HCT116 (cell line): ENCODE data around the gene ALB. TPM values are rescaled to one million over a fixed set of nuclear protein-coding genes. Genes with fewer than 3 reads are reported as not detected.

Experiments
- ATAC-seq: fragments of 200-7000 bp; cut with Tn5 transposase; 2 replicates; pipeline ENCODE4 v1.9.1; 2020; ENCODE audit warnings: mild to moderate bottlenecking, moderate library complexity
- BruUV-seq: library from RNA; stranded (reverse); fragments of 400-500 nt; replicated peaks from 2 replicates; lab custom pipeline; 2021; lab: Mats Ljungman, UMichigan
- CTCF ChIA-PET: fragments of 300-600 bp; sonication (Branson Sonifier 250); formaldehyde crosslinking; loops from one replicate; lab custom pipeline; 2021; ENCODE audit warnings: antibody characterized with exemption; lab: Charles Lee
- POLR2A ChIA-PET: fragments of 300-600, 350-600 bp; sonication (Branson Sonifier 250); formaldehyde crosslinking; loops from one replicate; lab custom pipeline; 2021; ENCODE audit warnings: antibody characterized with exemption; lab: Charles Lee
- RAD21 ChIA-PET, 2 experiments: fragments of 300-600 bp; sonication (Branson Sonifier 250); formaldehyde crosslinking; loops; one replicate each; lab custom pipeline; 2023; ENCODE audit warnings: low total read pairs in 2 of 2; ENCODE audit not compliant: uncharacterized antibody in 2 of 2, unreplicated experiment in 2 of 2, low non-redundant PET in 1 of 2; lab: Charles Lee
- DNase-seq: peaks from one replicate; pipeline ENCODE4 v3.0.0-alpha.2; 2010; ENCODE audit warnings: low read depth, low spot score
- H2AFZ ChIP-seq: fragments of 200-600 bp; shearing (Covaris generic), sonication (generic); 2 replicates; pipeline ENCODE4 v1.6.1; 2017; ENCODE audit warnings: low read depth, mixed run types, mixed read lengths, antibody characterized with exemption, low read length; ENCODE audit not compliant: poor library complexity, severe bottlenecking
- H3K27ac ChIP-seq: 2 replicates; pipeline ENCODE4 v1.5.1; 2012; ENCODE audit warnings: low read depth, low read length
- H3K27me3 ChIP-seq: fragments of 200-600 bp; sonication (generic); 2 replicates; pipeline ENCODE4 v1.6.1; 2016; ENCODE audit warnings: mixed run types, low read length, mixed read lengths; ENCODE audit not compliant: insufficient read depth
- H3K36me3 ChIP-seq, 2 experiments: fragments of 200-500 bp in 1 of 2; fragments of 200-600 bp in 1 of 2; sonication (Bioruptor generic) in 1 of 2; sonication (generic) in 1 of 2; 2 replicates each; pipeline versions ENCODE4 v1.5.1 to v1.6.1; 2014 to 2016; ENCODE audit warnings: low read length in 2 of 2, inconsistent platforms in 1 of 2, mixed read lengths in 1 of 2, mixed run types in 1 of 2; ENCODE audit not compliant: insufficient read depth in 2 of 2, control insufficient read depth in 1 of 2
- H3K4me1 ChIP-seq, 2 experiments: fragments of 200-600 bp in 1 of 2; sonication (generic) in 1 of 2; 2 replicates each; pipeline versions ENCODE4 v1.5.1 to v1.6.1; 2012 to 2017; ENCODE audit warnings: low read length in 2 of 2, inconsistent platforms in 1 of 2, mild to moderate bottlenecking in 1 of 2, mixed read lengths in 1 of 2, mixed run types in 1 of 2, moderate library complexity in 1 of 2; ENCODE audit not compliant: insufficient read depth in 2 of 2, control insufficient read depth in 1 of 2
- H3K4me2 ChIP-seq: fragments of 200-600 bp; sonication (generic); 2 replicates; pipeline ENCODE4 v1.6.1; 2017; ENCODE audit warnings: mixed run types, low read length, mixed read lengths
- H3K4me3 ChIP-seq, 2 experiments: fragments of 200-600 bp in 1 of 2; sonication (generic) in 1 of 2; replicated peaks in 1 of 2; 2 replicates each; pipeline ENCODE4 v1.5.1; 2011 to 2016; ENCODE audit warnings: low read length in 2 of 2, control low read depth in 1 of 2, low read depth in 1 of 2, mild to moderate bottlenecking in 1 of 2, mixed read lengths in 1 of 2, mixed run types in 1 of 2
- H3K79me2 ChIP-seq: fragments of 200-600 bp; sonication (generic); 2 replicates; pipeline ENCODE4 v1.6.1; 2017; ENCODE audit warnings: mild to moderate bottlenecking, mixed run types, low read length, moderate library complexity, mixed read lengths; ENCODE audit not compliant: insufficient read depth
- H3K9ac ChIP-seq: fragments of 200-600 bp; sonication (generic); 2 replicates; pipeline ENCODE4 v1.6.1; 2016; ENCODE audit warnings: low read length, mixed read lengths
- H3K9me2 ChIP-seq: fragments of 200-600 bp; sonication (generic), shearing (Covaris generic); 2 replicates; pipeline ENCODE4 v1.6.1; 2017; ENCODE audit warnings: mixed run types, mild to moderate bottlenecking, moderate library complexity; ENCODE audit not compliant: insufficient read depth
- H3K9me3 ChIP-seq, 2 experiments: fragments of 200-500 bp in 1 of 2; fragments of 200-600 bp in 1 of 2; sonication (Bioruptor generic) in 1 of 2; sonication (generic) in 1 of 2; 2 replicates each; pipeline ENCODE4 v1.6.1; 2014 to 2017; ENCODE audit warnings: low read length in 2 of 2, mixed read lengths in 2 of 2, inconsistent platforms in 1 of 2, low read depth in 1 of 2, mild to moderate bottlenecking in 1 of 2, mixed run types in 1 of 2, moderate library complexity in 1 of 2; ENCODE audit not compliant: control insufficient read depth in 1 of 2, insufficient read depth in 1 of 2
- H4K20me1 ChIP-seq: fragments of 200-600 bp; sonication (generic), shearing (Covaris generic); 2 replicates; pipeline ENCODE4 v1.6.1; 2017; ENCODE audit warnings: mixed run types, mild to moderate bottlenecking, moderate library complexity; ENCODE audit not compliant: insufficient read depth
- CBX3 ChIP-seq: IDR thresholded peaks from 2 replicates; pipeline ENCODE4 v1.6.1; 2012; ENCODE audit warnings: low read depth
- CEBPB ChIP-seq: IDR thresholded peaks from 2 replicates; pipeline ENCODE4 v1.6.1; 2012; ENCODE audit warnings: low read depth
- CTCF ChIP-seq, 3 experiments: fragments of 200-600 bp in 1 of 3; sonication (generic) in 1 of 3; IDR thresholded peaks in 2 of 3; conservative IDR thresholded peaks in 1 of 3; 2 replicates each; pipeline ENCODE4 v1.5.1; 2012 to 2017; ENCODE audit warnings: low read depth in 2 of 3, low read length in 2 of 3, antibody characterized with exemption in 1 of 3, borderline replicate concordance in 1 of 3, control low read depth in 1 of 3, mild to moderate bottlenecking in 1 of 3, mixed read lengths in 1 of 3, mixed run types in 1 of 3, moderate library complexity in 1 of 3; ENCODE audit not compliant: insufficient read depth in 1 of 3
- EGR1 ChIP-seq: IDR thresholded peaks from 2 replicates; pipeline ENCODE4 v1.6.1; 2012; ENCODE audit warnings: low read depth
- FOSL1 ChIP-seq: IDR thresholded peaks from 2 replicates; pipeline ENCODE4 v1.6.1; 2012; ENCODE audit warnings: low read depth
- JUND ChIP-seq: IDR thresholded peaks from 2 replicates; pipeline ENCODE4 v1.6.1; 2012
- POLR2A ChIP-seq: IDR thresholded peaks from 2 replicates; pipeline ENCODE4 v1.7.0; 2011; ENCODE audit warnings: borderline replicate concordance; ENCODE audit not compliant: insufficient read depth, insufficient read length; ENCODE audit errors: extremely low read depth
- SRF ChIP-seq: IDR thresholded peaks from 2 replicates; pipeline ENCODE4 v1.6.1; 2012; ENCODE audit warnings: low read depth
- TCF7L2 ChIP-seq: IDR thresholded peaks from 2 replicates; pipeline ENCODE4 v1.7.0; 2011; ENCODE audit warnings: borderline replicate concordance, inconsistent platforms; ENCODE audit not compliant: insufficient read depth, insufficient read length; ENCODE audit errors: extremely low read depth
- YY1 ChIP-seq: IDR thresholded peaks from 2 replicates; pipeline ENCODE4 v1.6.1; 2011; ENCODE audit warnings: low read length, low read depth, moderate library complexity, mild to moderate bottlenecking; ENCODE audit not compliant: insufficient replicate concordance; ENCODE audit errors: extremely low read depth
- ZNF274 ChIP-seq: fragments of 200-500 bp; sonication (Bioruptor generic); IDR thresholded peaks from 2 replicates; pipeline ENCODE4 v1.6.1; 2014; ENCODE audit warnings: mild to moderate bottlenecking, low read depth, low read length, inconsistent platforms
- intact Hi-C: fragments of 100-400 bp; cut with micrococcal nuclease; formaldehyde crosslinking; loops from 2 replicates; pipeline ENCODE4 v1.10.0; 2022
- total RNA-seq: library from RNA; stranded (reverse); gene quantifications from one replicate; pipeline ENCODE4 v1.2.1, GENCODE V29; 2021; ENCODE audit not compliant: unreplicated experiment
- TF ChIP-seq, protein P1 (sequence below): IDR thresholded peaks from 2 replicates; pipeline ENCODE4 v1.6.1; 2012; ENCODE audit warnings: low read depth

ALB gene
- total RNA-seq, 1 experiment from 2014 or later = 26.7 TPM

DNA sequence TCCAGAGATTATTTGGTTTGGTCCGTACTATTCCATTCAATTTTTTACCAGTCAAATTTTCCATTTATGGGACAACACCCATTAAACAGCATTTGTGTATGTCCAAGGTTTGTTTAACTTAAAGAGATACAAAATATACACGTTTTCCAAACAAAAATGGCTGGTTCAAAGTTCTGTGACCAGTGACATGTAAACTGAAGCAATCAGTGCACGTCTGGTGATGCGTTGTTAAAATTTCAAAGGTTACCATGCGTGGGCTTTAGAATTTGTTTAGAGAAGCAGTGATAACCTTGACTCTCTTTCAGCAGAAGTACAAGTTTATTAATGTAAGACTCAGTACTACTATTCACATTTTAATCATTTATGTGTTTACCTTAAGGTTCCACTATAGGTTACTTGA, 25.2 kb upstream of the ALB start (continued):
- TF ChIP-seq CBX3 = no peak
- TF ChIP-seq CEBPB = no peak
- TF ChIP-seq, protein P1, sequence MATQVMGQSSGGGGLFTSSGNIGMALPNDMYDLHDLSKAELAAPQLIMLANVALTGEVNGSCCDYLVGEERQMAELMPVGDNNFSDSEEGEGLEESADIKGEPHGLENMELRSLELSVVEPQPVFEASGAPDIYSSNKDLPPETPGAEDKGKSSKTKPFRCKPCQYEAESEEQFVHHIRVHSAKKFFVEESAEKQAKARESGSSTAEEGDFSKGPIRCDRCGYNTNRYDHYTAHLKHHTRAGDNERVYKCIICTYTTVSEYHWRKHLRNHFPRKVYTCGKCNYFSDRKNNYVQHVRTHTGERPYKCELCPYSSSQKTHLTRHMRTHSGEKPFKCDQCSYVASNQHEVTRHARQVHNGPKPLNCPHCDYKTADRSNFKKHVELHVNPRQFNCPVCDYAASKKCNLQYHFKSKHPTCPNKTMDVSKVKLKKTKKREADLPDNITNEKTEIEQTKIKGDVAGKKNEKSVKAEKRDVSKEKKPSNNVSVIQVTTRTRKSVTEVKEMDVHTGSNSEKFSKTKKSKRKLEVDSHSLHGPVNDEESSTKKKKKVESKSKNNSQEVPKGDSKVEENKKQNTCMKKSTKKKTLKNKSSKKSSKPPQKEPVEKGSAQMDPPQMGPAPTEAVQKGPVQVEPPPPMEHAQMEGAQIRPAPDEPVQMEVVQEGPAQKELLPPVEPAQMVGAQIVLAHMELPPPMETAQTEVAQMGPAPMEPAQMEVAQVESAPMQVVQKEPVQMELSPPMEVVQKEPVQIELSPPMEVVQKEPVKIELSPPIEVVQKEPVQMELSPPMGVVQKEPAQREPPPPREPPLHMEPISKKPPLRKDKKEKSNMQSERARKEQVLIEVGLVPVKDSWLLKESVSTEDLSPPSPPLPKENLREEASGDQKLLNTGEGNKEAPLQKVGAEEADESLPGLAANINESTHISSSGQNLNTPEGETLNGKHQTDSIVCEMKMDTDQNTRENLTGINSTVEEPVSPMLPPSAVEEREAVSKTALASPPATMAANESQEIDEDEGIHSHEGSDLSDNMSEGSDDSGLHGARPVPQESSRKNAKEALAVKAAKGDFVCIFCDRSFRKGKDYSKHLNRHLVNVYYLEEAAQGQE = no peak
- no peak for TF ChIP-seq POLR2A

GRCh38 chr4:73379946-73380345, 24.1 kb upstream of the ALB start:
- intact Hi-C loops = no loop called here
- no peaks in the 10 kb centered on the region for H3K27me3 ChIP-seq
- H3K27ac ChIP-seq = no peak overlapping the region
- no peaks in the 10 kb centered on the region for H3K4me1 ChIP-seq
- H2AFZ ChIP-seq = no peak overlapping the region
- H3K36me3 ChIP-seq = no peaks in the 10 kb centered on the region
- no peaks in the 10 kb centered on the region for H4K20me1 ChIP-seq
- H3K9ac ChIP-seq = no peak overlapping the region
- no peaks in the 10 kb centered on the region for H3K79me2 ChIP-seq
- no peaks in the 10 kb centered on the region for H3K9me3 ChIP-seq
- no peak overlapping the region for H3K4me2 ChIP-seq
- H3K4me3 ChIP-seq = no peak overlapping the region
- TF ChIP-seq EGR1 (no peak), ZNF274 (no peak), POLR2A (no peak), JUND (no peak), FOSL1 (no peak), SRF (no peak), CBX3 (no peak), TCF7L2 (no peak), YY1 (no peak), CTCF (IDR thresholded peaks at IDR 0.05 in 2 of 3, conservative IDR thresholded peaks at IDR 0.05 in 1 of 3; ENCODE audit: borderline replicate concordance in 1 of 3, insufficient read depth in 1 of 3, low read depth in 2 of 3, low read length in 2 of 3) (no peak)
- TF ChIP-seq, protein P1 = no peak
- no TSS peak for BruUV-seq
- ChIA-PET POLR2A (no interaction called here), RAD21 (no interaction called here), CTCF (no interaction called here)
- DNase-seq (no peak), ATAC-seq (no peak)
- no peaks in the 10 kb centered on the region for H3K9me2 ChIP-seq
